ENCODE data around the gene SLC38A3. TPM values are rescaled to one million over a fixed set of nuclear protein-coding genes. Genes with fewer than 3 reads are reported as not detected.
A peak's percentile ranks its signal among the peaks of the same experiment; 100 is the strongest.

The SLC38A3 gene
- total and polyA plus RNA-seq, 2 donors from 2014 or later = 1.6 to 4.2 TPM

- DNase-seq (no peak), FAIRE-seq (no peak)
- H3K4me3 ChIP-seq (ENCODE audit: low read length in 3 of 3) = no peak overlapping the region
- peaks cover 0 to 6% (median 0%) of the 10 kb centered on the region in 3 donors for H3K4me1 ChIP-seq (ENCODE audit: control insufficient read depth in 2 of 3, insufficient read depth in 2 of 3, low read depth in 1 of 3, low read length in 3 of 3)
- no peak overlapping the region for H3K9ac ChIP-seq (ENCODE audit: low read length in 3 of 3)
- no peak overlapping the region for H3K27ac ChIP-seq (ENCODE audit: low read depth in 2 of 2, low read length in 2 of 2)
- H3K9me3 ChIP-seq (ENCODE audit: control insufficient read depth in 2 of 3, insufficient read depth in 1 of 3, low read length in 3 of 3) = no peaks in the 10 kb centered on the region
- TF ChIP-seq CTCF (IDR thresholded peaks at IDR 0.05; ENCODE audit: borderline replicate concordance, extremely low read depth, insufficient read depth) = no peak
- peaks cover 0 to 5% (median 3%) of the 10 kb centered on the region in 3 donors for H3K36me3 ChIP-seq (ENCODE audit: control insufficient read depth in 2 of 3, insufficient read depth in 3 of 3, low read length in 3 of 3)
- intact Hi-C loops (cut with DNase I) = no loop called here
- no peaks in the 10 kb centered on the region for H3K27me3 ChIP-seq (ENCODE audit: control insufficient read depth, insufficient read depth, low read length)
These were observed 17.3 kb upstream of the SLC38A3 start for GRCh38 chr3:50187750-50188149.

DNA sequence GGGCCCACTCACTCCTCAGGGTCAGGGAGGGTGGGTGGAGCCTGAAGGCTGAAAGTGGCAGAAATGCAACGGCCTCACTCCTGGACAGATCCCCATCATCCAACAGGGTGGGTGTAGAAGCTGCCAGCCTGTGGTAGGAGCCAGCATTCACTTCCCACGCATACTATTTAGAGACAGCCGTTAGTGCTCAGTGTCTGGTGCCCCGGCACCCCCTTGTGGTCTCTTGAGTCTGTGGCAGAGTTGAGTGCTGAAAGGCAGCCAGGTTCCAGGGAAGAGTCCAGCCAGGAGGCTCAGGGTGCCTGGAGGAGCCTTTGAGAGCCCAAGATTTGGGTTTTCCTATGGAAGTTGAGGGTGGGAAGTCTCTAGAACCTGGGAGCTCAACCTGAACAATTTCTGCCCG, 15.8 kb upstream of the SLC38A3 start:
- H3K27ac ChIP-seq (ENCODE audit: low read depth in 2 of 2, low read length in 2 of 2) = no peak overlapping the region
- DNase-seq = peak in 4 of 5 donors; percentile 87 to 94 (median 90)

GRCh38 chr3:50189989-50190388, 15.1 kb upstream of the SLC38A3 start:
- no peak for DNase-seq
- peaks cover 0 to 15% (median 0%) of the 10 kb centered on the region in 3 donors for H3K4me1 ChIP-seq (ENCODE audit: control insufficient read depth in 2 of 3, insufficient read depth in 2 of 3, low read depth in 1 of 3, low read length in 3 of 3)
- no peak for FAIRE-seq
- H3K9ac ChIP-seq (ENCODE audit: low read length in 3 of 3) = no peak overlapping the region
- TF ChIP-seq CTCF (IDR thresholded peaks at IDR 0.05; ENCODE audit: borderline replicate concordance, extremely low read depth, insufficient read depth) = no peak
- H3K27ac ChIP-seq (ENCODE audit: low read depth in 2 of 2, low read length in 2 of 2) = no peak overlapping the region
- H3K36me3 ChIP-seq (ENCODE audit: control insufficient read depth in 2 of 3, insufficient read depth in 3 of 3, low read length in 3 of 3) = peaks cover 0 to 3% (median under 1%) of the 10 kb centered on the region in 3 donors
- H3K9me3 ChIP-seq (ENCODE audit: control insufficient read depth in 2 of 3, insufficient read depth in 1 of 3, low read length in 3 of 3) = no peaks in the 10 kb centered on the region
- no peak overlapping the region for H3K4me3 ChIP-seq (ENCODE audit: low read length in 3 of 3)
- peaks cover 14% of the 10 kb centered on the region for H3K27me3 ChIP-seq (ENCODE audit: control insufficient read depth, insufficient read depth, low read length)
- intact Hi-C loops (cut with DNase I) = loop anchor here (5.0 kb wide), 1 partner anchor 68 kb away; no protein-coding TSS in a partner anchor

More for the DNA sequence above, 15.8 kb upstream of the SLC38A3 start:
- H3K9me3 ChIP-seq (ENCODE audit: control insufficient read depth in 2 of 3, insufficient read depth in 1 of 3, low read length in 3 of 3) = no peaks in the 10 kb centered on the region
- H3K4me3 ChIP-seq (ENCODE audit: low read length in 3 of 3) = no peak overlapping the region
- peaks cover 10% of the 10 kb centered on the region for H3K27me3 ChIP-seq (ENCODE audit: control insufficient read depth, insufficient read depth, low read length)
- intact Hi-C loops (cut with DNase I) = no loop called here
- peak; percentile 96 for TF ChIP-seq CTCF (IDR thresholded peaks at IDR 0.05; ENCODE audit: borderline replicate concordance, extremely low read depth, insufficient read depth)
- no peak for FAIRE-seq
- no peak overlapping the region for H3K9ac ChIP-seq (ENCODE audit: low read length in 3 of 3)
- peaks cover 0 to 3% (median 3%) of the 10 kb centered on the region in 3 donors for H3K36me3 ChIP-seq (ENCODE audit: control insufficient read depth in 2 of 3, insufficient read depth in 3 of 3, low read length in 3 of 3)
- peaks cover 0 to 10% (median 0%) of the 10 kb centered on the region in 3 donors for H3K4me1 ChIP-seq (ENCODE audit: control insufficient read depth in 2 of 3, insufficient read depth in 2 of 3, low read depth in 1 of 3, low read length in 3 of 3)
